Uterus (tissue), 4 donors: ENCODE measurements around the gene CELSR1. TPM values are rescaled to one million over a fixed set of nuclear protein-coding genes. Genes with fewer than 3 reads are reported as not detected.

ENCODE experiments used
- DNase-seq, 2 donors: peaks; one replicate each; pipeline ENCODE4 v3.0.0-alpha.2; 2019 to 2020
- H3K27ac ChIP-seq, 2 donors: fragments of 200-600 bp; sonication (generic); 1 replicate in 1 of 2; 2 replicates in 1 of 2; pipeline ENCODE4 v1.5.1; 2016 to 2018
- H3K27me3 ChIP-seq, 2 donors: fragments of 200-600 bp; sonication (generic); one replicate each; pipeline ENCODE4 v1.5.1; 2018 to 2019; ENCODE audit warnings: control low read depth in 1 of 2
- H3K36me3 ChIP-seq, 2 donors: fragments of 200-600 bp; sonication (generic); one replicate each; pipeline ENCODE4 v1.5.1; 2019; ENCODE audit warnings: control low read depth in 1 of 2
- H3K4me1 ChIP-seq, 2 donors: fragments of 200-600 bp; sonication (generic); one replicate each; pipeline ENCODE4 v1.5.1; 2018 to 2019; ENCODE audit warnings: control low read depth in 1 of 2
- H3K4me3 ChIP-seq, 2 donors: fragments of 200-600 bp; sonication (generic); 1 replicate in 1 of 2; 2 replicates in 1 of 2; pipeline ENCODE4 v1.5.1; 2018 to 2019; ENCODE audit warnings: mild to moderate bottlenecking in 1 of 2
- H3K9me3 ChIP-seq, 2 donors: fragments of 200-600 bp; sonication (generic); one replicate each; pipeline ENCODE4 v1.5.1; 2019; ENCODE audit warnings: control low read depth in 1 of 2
- POLR2A ChIP-seq, 2 donors: fragments of 450-650 bp; IDR thresholded peaks; one replicate each; pipeline ENCODE4 v1.6.1; 2016; ENCODE audit warnings: antibody characterized with exemption in 2 of 2, mild to moderate bottlenecking in 1 of 2, moderate library complexity in 1 of 2
- intact Hi-C: fragments of 100-400 bp; cut with DNase I; formaldehyde crosslinking; loops from one replicate; pipeline ENCODE4 v1.15.1; 2023; ENCODE audit warnings: low total_unique reads
- total RNA-seq, 4 donors: library from RNA; depleted of rRNA in 3 of 4; stranded (reverse); fragments of >200 nt in 3 of 4; gene quantifications; one replicate each; pipeline versions ENCODE4 v1.1.0 to v1.2.4, GENCODE V29; 2014 to 2023
- TF ChIP-seq, protein P1 (sequence below), 4 experiments: fragments of 200-600 bp in 2 of 4; fragments of 450-650 bp in 2 of 4; sonication (generic) in 2 of 4; IDR thresholded peaks; one replicate each; pipeline ENCODE4 v1.5.1; 2016 to 2019; ENCODE audit warnings: antibody characterized with exemption in 4 of 4, mild to moderate bottlenecking in 2 of 4, moderate library complexity in 1 of 4
- donor health status: DM: yes; HTN: yes; CAD: no.

CELSR1 gene
- total RNA-seq, 4 donors from 2014 or later: 1.5 to 15.8 (median 8.4) TPM

GRCh38 chr22:46532416-46532815, 5.0 kb downstream of the CELSR1 start:
- Histone ChIP-seq H3K36me3 (no peaks in the 10 kb centered on the region), H3K4me1 (peaks cover 0 to 8% of the 10 kb centered on the region in 2 donors), H3K4me3 (no peak overlapping the region), H3K9me3 (no peaks in the 10 kb centered on the region), H3K27me3 (no peaks in the 10 kb centered on the region), H3K27ac (no peak overlapping the region)
- intact Hi-C loops: no loop called here
- no peak for DNase-seq
- TF ChIP-seq POLR2A (IDR thresholded peaks at IDR 0.05): no peak
- TF ChIP-seq, protein P1, sequence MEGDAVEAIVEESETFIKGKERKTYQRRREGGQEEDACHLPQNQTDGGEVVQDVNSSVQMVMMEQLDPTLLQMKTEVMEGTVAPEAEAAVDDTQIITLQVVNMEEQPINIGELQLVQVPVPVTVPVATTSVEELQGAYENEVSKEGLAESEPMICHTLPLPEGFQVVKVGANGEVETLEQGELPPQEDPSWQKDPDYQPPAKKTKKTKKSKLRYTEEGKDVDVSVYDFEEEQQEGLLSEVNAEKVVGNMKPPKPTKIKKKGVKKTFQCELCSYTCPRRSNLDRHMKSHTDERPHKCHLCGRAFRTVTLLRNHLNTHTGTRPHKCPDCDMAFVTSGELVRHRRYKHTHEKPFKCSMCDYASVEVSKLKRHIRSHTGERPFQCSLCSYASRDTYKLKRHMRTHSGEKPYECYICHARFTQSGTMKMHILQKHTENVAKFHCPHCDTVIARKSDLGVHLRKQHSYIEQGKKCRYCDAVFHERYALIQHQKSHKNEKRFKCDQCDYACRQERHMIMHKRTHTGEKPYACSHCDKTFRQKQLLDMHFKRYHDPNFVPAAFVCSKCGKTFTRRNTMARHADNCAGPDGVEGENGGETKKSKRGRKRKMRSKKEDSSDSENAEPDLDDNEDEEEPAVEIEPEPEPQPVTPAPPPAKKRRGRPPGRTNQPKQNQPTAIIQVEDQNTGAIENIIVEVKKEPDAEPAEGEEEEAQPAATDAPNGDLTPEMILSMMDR (IDR thresholded peaks at IDR 0.05): no peak

- no peak overlapping the region for H3K4me3 ChIP-seq
- H3K27me3 ChIP-seq: no peaks in the 10 kb centered on the region
- no peaks in the 10 kb centered on the region for H3K36me3 ChIP-seq
- no peaks in the 10 kb centered on the region for H3K9me3 ChIP-seq
- no peak for TF ChIP-seq POLR2A (IDR thresholded peaks at IDR 0.05)
- TF ChIP-seq, protein P1 (IDR thresholded peaks at IDR 0.05): no peak
- no peak for DNase-seq
- H3K27ac ChIP-seq: no peak overlapping the region
- intact Hi-C loops: no loop called here
- peaks cover 0 to 3% of the 10 kb centered on the region in 2 donors for H3K4me1 ChIP-seq
Measured at GRCh38 chr22:46531581-46532175, 5.7 kb downstream of the CELSR1 start.

DNA sequence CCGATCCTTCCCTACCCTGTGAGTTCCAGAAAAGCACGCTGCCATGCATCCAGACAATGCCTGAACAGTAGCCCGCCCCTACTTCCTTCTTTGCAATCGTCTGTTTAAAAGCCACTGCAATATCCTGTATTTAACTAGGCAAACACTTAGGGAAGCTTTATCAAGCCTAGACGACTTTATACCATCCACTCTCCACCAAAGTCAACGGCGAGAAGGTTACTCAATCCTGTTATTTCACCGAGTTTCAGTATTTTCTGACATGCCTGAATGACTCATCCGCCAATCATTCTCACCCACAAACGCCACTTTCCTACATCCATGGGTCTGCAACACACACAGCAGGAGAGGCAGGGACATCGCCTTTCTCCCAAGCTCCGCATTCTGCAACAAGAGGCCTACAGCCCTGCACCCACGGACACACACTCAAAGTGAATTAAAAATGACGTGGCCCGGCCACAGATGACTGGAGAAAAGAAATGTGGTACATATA, 9.3 kb downstream of the CELSR1 start:
- Histone ChIP-seq H3K27me3 (no peaks in the 10 kb centered on the region), H3K9me3 (no peaks in the 10 kb centered on the region), H3K4me3 (no peak overlapping the region), H3K27ac (no peak overlapping the region), H3K4me1 (no peaks in the 10 kb centered on the region), H3K36me3 (no peaks in the 10 kb centered on the region)
- DNase-seq: no peak
- intact Hi-C loops: no loop called here
- TF ChIP-seq, protein P1 (IDR thresholded peaks at IDR 0.05): no peak
- no peak for TF ChIP-seq POLR2A (IDR thresholded peaks at IDR 0.05)

GRCh38 chr22:46526244-46526839, 11.1 kb downstream of the CELSR1 start:
- Histone ChIP-seq H3K36me3 (no peaks in the 10 kb centered on the region), H3K9me3 (no peaks in the 10 kb centered on the region), H3K4me1 (no peaks in the 10 kb centered on the region), H3K27me3 (no peaks in the 10 kb centered on the region), H3K4me3 (no peak overlapping the region), H3K27ac (no peak overlapping the region)
- TF ChIP-seq, protein P1 (IDR thresholded peaks at IDR 0.05): no peak
- no peak for TF ChIP-seq POLR2A (IDR thresholded peaks at IDR 0.05)
- DNase-seq: no peak
- intact Hi-C loops: no loop called here

- DNase-seq: no peak
- Histone ChIP-seq H3K4me1 (no peaks in the 10 kb centered on the region), H3K27me3 (no peaks in the 10 kb centered on the region), H3K36me3 (no peaks in the 10 kb centered on the region), H3K4me3 (no peak overlapping the region), H3K27ac (no peak overlapping the region), H3K9me3 (no peaks in the 10 kb centered on the region)
- intact Hi-C loops: no loop called here
- TF ChIP-seq, protein P1 (IDR thresholded peaks at IDR 0.05): no peak
- TF ChIP-seq POLR2A (IDR thresholded peaks at IDR 0.05): no peak
Measured at GRCh38 chr22:46525389-46526243, 11.8 kb downstream of the CELSR1 start.
